ENCODE data around the gene HPS5.
"Not testable (repeated sequence)": the region's sequence is repeated elsewhere in the genome, so short reads cannot be mapped to it uniquely, and the experiment has no call there.

The HPS5 gene

GRCh38 chr11:18267335-18268133 is 54.4 kb downstream of the HPS5 start:
- not testable (repeated sequence) for DNase-seq

GRCh38 chr11:18265949-18266348 is 56.0 kb downstream of the HPS5 start, which contains the start of gene SAA1:
Gene SAA1 (plus strand): TSS chr11:18266264. CDS start chr11:18266888, 624 bp downstream.
- no peak for DNase-seq

- DNase-seq, result no peak
These were observed 57.0 kb downstream of the HPS5 start for GRCh38 chr11:18264677-18265555.

DNA sequence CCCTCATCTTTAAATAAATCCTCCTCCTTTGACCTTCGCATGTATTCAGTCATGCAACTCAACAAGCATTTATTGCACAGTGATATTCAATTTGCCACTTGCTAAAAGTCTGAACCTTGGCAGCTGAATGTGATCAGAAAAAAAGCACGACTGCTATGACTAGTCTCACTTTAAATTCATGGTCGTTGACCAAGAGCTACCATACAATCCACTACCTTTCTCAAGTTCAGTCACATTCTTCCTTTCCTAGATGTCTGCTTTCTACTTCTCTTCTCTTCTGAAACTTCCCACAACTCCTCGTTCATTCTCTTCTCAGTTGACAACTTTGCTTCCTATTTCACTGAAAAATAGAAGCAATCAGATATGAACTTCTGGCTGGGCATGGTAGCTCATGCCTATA is 57.9 kb downstream of the HPS5 start:
- no peak for DNase-seq

DNA sequence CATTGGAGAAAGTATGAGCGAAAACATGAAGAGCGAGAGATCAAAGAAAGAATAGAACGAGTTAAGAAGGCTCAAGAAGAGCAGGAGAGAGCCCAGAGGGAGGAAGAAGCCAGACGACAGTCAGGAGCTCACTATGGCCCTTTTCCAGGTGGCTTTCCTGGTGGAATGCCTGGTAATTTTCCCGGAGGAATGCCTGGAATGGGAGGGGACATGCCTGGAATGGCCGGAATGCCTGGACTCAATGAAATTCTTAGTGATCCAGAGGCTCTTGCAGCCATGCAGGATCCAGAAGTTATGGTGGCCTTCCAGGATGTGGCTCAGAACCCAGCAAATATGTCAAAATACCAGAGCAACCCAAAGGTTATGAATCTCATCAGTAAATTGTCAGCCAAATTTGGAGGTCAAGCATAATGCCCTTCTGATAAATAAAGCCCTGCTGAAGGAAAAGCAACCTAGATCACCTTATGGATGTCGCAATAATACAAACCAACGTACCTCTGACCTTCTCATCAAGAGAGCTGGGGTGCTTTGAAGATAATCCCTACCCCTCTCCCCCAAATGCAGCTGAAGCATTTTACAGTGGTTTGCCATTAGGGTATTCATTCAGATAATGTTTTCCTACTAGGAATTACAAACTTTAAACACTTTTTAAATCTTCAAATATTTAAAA is 59.1 kb downstream of the HPS5 start:
- DNase-seq, result not testable (repeated sequence)

DNA sequence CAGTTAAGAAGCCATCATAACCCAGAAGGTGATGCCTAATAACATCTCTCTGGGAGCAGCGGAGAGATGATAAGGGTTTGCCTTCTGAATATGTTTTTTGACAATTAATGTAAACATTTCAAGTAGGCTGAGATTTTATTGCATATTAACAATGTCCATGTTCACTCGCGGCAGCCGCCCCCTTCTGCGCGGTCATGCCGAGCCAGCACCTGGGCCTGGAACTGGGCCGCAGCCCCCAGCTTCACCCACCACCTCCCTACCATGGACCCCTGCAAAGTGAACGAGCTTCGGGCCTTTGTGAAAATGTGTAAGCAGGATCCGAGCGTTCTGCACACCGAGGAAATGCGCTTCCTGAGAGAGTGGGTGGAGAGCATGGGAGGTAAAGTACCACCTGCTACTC is 60.2 kb downstream of the HPS5 start:
- no peak for DNase-seq

GRCh38 chr11:18259259-18259658 is 62.7 kb downstream of the HPS5 start:
- DNase-seq, result no peak

GRCh38 chr11:18254781-18255361 is 67.1 kb downstream of the HPS5 start:
- no peak for DNase-seq

GRCh38 chr11:18253778-18254338 is 68.1 kb downstream of the HPS5 start:
- DNase-seq, result no peak

DNA sequence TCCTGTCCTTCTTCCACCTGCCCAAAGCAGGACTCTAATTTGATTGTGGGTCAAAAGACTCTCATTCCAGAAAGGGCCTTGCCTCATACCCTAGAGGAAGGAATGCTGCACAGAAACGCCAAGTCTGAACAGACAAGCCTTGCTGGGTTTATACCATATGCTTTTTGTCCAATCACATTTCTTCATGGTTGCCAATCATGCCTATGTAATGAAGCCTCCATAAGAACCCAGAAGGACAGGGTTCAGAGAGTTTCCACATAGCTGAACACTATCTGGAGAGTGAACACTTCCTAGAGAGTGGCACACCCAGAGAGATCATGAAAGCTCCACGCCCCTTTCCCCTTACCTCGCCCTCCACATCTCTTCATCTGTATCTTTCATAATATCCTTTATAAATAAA is 68.7 kb downstream of the HPS5 start:
- no peak for DNase-seq

GRCh38 chr11:18248561-18248960 is 73.4 kb downstream of the HPS5 start, which contains the start of gene SAA2:
Gene SAA2 (minus strand): TSS chr11:18248668. CDS start chr11:18248011, 657 bp downstream.
- DNase-seq, result no peak

- DNase-seq, result not testable (repeated sequence)
These were observed 74.8 kb downstream of the HPS5 start for GRCh38 chr11:18247191-18247581.

DNA sequence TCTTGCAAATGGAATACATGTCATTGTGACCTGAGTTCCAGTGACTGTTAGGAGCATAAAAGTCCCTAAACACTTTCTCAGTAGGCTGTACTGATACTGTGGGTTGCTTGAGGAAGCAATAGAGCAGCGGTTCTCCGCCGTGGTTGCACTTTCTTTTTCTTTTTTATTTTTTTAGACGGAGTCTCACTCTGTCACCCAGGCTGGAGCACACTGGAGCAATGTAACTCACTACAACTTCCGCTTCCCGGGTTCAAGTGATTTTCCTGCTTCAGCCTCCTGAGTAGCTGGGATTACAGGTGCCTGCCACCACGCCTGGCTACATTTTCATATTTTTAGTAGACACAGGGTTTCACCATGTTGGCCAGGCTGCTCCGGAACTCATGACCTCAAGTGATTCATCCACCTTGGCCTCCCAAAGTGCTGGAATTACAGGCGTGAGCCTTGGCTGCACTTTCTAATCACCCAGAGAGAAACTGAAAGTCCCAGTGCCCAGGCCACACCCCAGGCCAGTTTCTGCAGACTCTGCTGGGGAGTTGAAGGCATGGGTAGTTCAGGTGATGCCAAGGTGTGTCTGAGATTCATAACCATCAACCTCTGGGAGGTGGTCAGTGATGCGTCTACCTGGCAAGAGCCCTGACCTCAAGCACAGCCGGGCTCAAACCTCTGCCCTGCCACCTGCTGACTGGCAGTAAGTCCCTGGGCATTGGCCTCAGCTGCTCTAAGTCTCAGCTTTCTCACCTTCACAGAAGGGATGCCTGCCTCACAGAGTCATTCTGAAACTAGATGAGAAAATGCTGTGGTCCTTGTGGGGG is 75.4 kb downstream of the HPS5 start:
- not testable (repeated sequence) for DNase-seq

DNA sequence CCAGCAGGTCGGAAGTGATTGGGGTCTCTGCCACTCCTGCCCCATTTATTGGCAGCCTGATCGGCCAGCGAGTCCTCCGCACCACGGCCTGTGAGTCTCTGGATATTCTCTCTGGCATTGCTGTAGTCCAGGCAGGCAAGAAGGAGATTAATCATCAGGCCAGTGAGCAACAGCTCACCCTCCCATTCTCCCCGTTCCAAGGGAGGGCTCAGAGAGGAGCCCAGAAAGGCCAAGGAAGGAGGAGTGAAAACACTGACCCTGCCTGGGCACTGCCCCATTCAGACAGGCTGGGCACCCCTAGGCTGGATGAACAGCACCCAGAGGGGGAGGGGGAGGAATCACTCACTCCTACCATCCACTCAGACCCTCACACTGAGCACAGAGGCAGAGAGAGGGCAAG is 76.5 kb downstream of the HPS5 start:
- DNase-seq, result no peak

- DNase-seq, result peak; percentile 35
These were observed 78.1 kb downstream of the HPS5 start for GRCh38 chr11:18243783-18244362.

GRCh38 chr11:18239655-18240054 is 82.3 kb downstream of the HPS5 start:
- DNase-seq, result no peak

DNA sequence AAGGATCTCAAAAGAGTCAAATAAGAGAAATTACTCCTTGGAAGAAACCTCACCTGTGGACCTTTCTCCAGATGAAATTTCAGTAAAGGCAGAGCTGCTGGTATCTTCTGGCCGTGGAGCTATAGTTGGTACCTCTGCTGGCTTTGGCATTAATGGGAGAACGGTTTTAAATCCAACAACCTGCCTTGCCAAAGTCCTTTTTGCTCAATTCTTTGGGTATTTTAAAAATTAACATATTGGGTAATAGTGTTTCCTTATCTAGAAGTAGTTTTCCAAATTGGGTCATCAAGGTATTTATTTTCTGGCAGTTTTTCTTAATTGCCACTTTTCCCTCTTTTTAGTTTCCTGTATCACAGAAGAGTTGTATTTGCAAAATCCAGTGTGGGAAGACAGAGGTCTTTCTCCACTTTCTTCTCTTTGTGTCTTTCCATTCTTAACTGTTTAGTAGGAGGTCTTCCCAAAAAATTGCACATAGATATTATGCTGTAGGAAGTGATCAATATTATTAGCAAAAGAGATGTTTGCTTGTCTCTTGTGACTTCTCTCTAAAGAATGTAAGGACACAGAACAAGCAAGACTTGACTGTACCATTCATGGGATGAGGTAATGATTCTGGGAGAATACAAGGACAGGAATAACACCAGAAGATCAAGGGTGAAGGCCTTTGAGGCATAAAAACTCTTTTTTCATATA is 85.1 kb downstream of the HPS5 start, which contains the start of gene SAA4:
Gene SAA4, minus strand, starts transcription at position 139 of the 693 bp plus-strand sequence. CDS start 876 bp downstream, outside the sequence.
- DNase-seq, result no peak

GRCh38 chr11:18235394-18236334 is 86.3 kb downstream of the HPS5 start:
- no peak for DNase-seq

- no peak for DNase-seq
These were observed 88.0 kb downstream of the HPS5 start for GRCh38 chr11:18233912-18234311.
